SU-DHL-6 (cell line): ENCODE data around the gene SLC30A3.

Experiments used
- CTCF ChIP-seq: fragments of 200-600 bp; sonication (generic); IDR thresholded peaks from one replicate; pipeline ENCODE4 v1.5.1; 2017; ENCODE audit warnings: antibody characterized with exemption, mild to moderate bottlenecking, low read length, moderate library complexity; ENCODE audit not compliant: insufficient read depth, poor library complexity, severe bottlenecking
- EZH2phosphoT487 ChIP-seq: fragments of 200-600 bp; sonication (generic), shearing (Covaris generic); conservative IDR thresholded peaks from 2 replicates; pipeline ENCODE4 v1.6.1; 2018; ENCODE audit warnings: mild to moderate bottlenecking, antibody characterized with exemption, low read length, moderate library complexity, mixed read lengths

GRCh38 chr2:27261241-27261925 lies 1.5 kb downstream of the SLC30A3 start:
- TF ChIP-seq CTCF = no peak
- TF ChIP-seq EZH2phosphoT487 = no peak
